Stimulated activated naive B cell treated with anti-CD40 and anti-IgM and Interleukin-4, amounts not matched to agents 10 μg/mL and 1 μg/mL and 100 μg/mL, for 72 hours (primary cell): ENCODE data around the gene MAPKAP1.

ENCODE experiments used
- ATAC-seq, 2 donors: fragments of 150-1000 bp; cut with Tn5 transposase; replicated peaks; 2 replicates each; pipeline ENCODE4 v1.10.0; 2021; ENCODE audit warnings: moderate library complexity in 1 of 2
- DNase-seq: peaks from one replicate; pipeline ENCODE4 v3.0.0; 2021
- H3K27ac Mint-ChIP-seq: one replicate; pipeline ENCODE4 v1.8.0; 2022; ENCODE audit warnings: mild to moderate bottlenecking, mixed read lengths
- H3K27me3 Mint-ChIP-seq, 2 donors: one replicate each; pipeline ENCODE4 v1.8.0; 2022; ENCODE audit warnings: mixed read lengths in 2 of 2
- H3K36me3 Mint-ChIP-seq, 2 donors: one replicate each; pipeline ENCODE4 v1.8.0; 2022; ENCODE audit warnings: mixed read lengths in 2 of 2, mild to moderate bottlenecking in 1 of 2
- H3K4me1 Mint-ChIP-seq, 2 donors: one replicate each; pipeline ENCODE4 v1.8.0; 2022; ENCODE audit warnings: mixed read lengths in 2 of 2, mild to moderate bottlenecking in 1 of 2
- H3K4me3 Mint-ChIP-seq, 2 donors: one replicate each; pipeline ENCODE4 v1.8.0; 2022; ENCODE audit warnings: mild to moderate bottlenecking in 2 of 2, mixed read lengths in 2 of 2, moderate library complexity in 1 of 2
- H3K9me3 Mint-ChIP-seq, 2 donors: one replicate each; pipeline ENCODE4 v1.8.0; 2022; ENCODE audit warnings: mixed read lengths in 2 of 2, mild to moderate bottlenecking in 1 of 2

Gene MAPKAP1

GRCh38 chr9:125679597-125680189 is 27.3 kb downstream of the MAPKAP1 start:
- Mint-ChIP-seq H3K9me3 (no peaks in the 10 kb centered on the region), H3K4me3 (no peak overlapping the region), H3K27me3 (no peaks in the 10 kb centered on the region), H3K36me3 (peaks cover 14 to 30% of the 10 kb centered on the region in 2 donors), H3K4me1 (peaks cover 18 to 53% of the 10 kb centered on the region in 2 donors), H3K27ac (no peak overlapping the region)
- DNase-seq (no peak), ATAC-seq (peak in 1 of 2 donors; percentile 71)

- no peak for ATAC-seq
- no peak overlapping the region for H3K27ac Mint-ChIP-seq
Measured at GRCh38 chr9:125674981-125675973, 31.7 kb downstream of the MAPKAP1 start.

GRCh38 chr9:125672876-125673275 is 34.1 kb downstream of the MAPKAP1 start:
- no peaks in the 10 kb centered on the region for H3K27me3 Mint-ChIP-seq
- H3K4me3 Mint-ChIP-seq: no peak overlapping the region
- peaks cover 14 to 31% of the 10 kb centered on the region in 2 donors for H3K36me3 Mint-ChIP-seq
- DNase-seq: no peak
- no peak for ATAC-seq
- H3K4me1 Mint-ChIP-seq: peaks cover 7 to 12% of the 10 kb centered on the region in 2 donors
- H3K27ac Mint-ChIP-seq: no peak overlapping the region
- no peaks in the 10 kb centered on the region for H3K9me3 Mint-ChIP-seq

More at GRCh38 chr9:125674981-125675973, 31.7 kb downstream of the MAPKAP1 start:
- no peak overlapping the region for H3K4me3 Mint-ChIP-seq
- peaks cover 18% of the 10 kb centered on the region in 2 donors for H3K4me1 Mint-ChIP-seq
- H3K36me3 Mint-ChIP-seq: peaks cover 14 to 34% of the 10 kb centered on the region in 2 donors
- no peaks in the 10 kb centered on the region for H3K27me3 Mint-ChIP-seq
- H3K9me3 Mint-ChIP-seq: no peaks in the 10 kb centered on the region
- DNase-seq: no peak

GRCh38 chr9:125663127-125663526 is 43.9 kb downstream of the MAPKAP1 start:
- Mint-ChIP-seq H3K27ac (peak overlapping the region; percentile 59), H3K4me3 (no peak overlapping the region), H3K4me1 (peaks cover 7 to 25% of the 10 kb centered on the region in 2 donors), H3K36me3 (peaks cover 26 to 41% of the 10 kb centered on the region in 2 donors), H3K9me3 (no peaks in the 10 kb centered on the region), H3K27me3 (no peaks in the 10 kb centered on the region)
- ATAC-seq: peak; percentile 42 to 59
- no peak for DNase-seq

GRCh38 chr9:125660557-125660956 is 46.5 kb downstream of the MAPKAP1 start:
- Mint-ChIP-seq H3K27ac (no peak overlapping the region), H3K4me1 (peaks cover 18 to 30% of the 10 kb centered on the region in 2 donors), H3K9me3 (no peaks in the 10 kb centered on the region), H3K36me3 (peaks cover 25 to 40% of the 10 kb centered on the region in 2 donors), H3K4me3 (no peak overlapping the region), H3K27me3 (no peaks in the 10 kb centered on the region)
- no peak for ATAC-seq
- no peak for DNase-seq

GRCh38 chr9:125659954-125660353 is 47.1 kb downstream of the MAPKAP1 start:
- peaks cover 21 to 35% of the 10 kb centered on the region in 2 donors for H3K36me3 Mint-ChIP-seq

GRCh38 chr9:125659201-125659840 is 47.7 kb downstream of the MAPKAP1 start:
- Mint-ChIP-seq H3K27me3 (no peaks in the 10 kb centered on the region), H3K36me3 (peaks cover 21 to 38% of the 10 kb centered on the region in 2 donors), H3K9me3 (no peaks in the 10 kb centered on the region), H3K27ac (no peak overlapping the region), H3K4me3 (no peak overlapping the region), H3K4me1 (peaks cover 16 to 26% of the 10 kb centered on the region in 2 donors)
- ATAC-seq (peak in 1 of 2 donors; percentile 26), DNase-seq (no peak)

More at GRCh38 chr9:125659954-125660353, 47.1 kb downstream of the MAPKAP1 start:
- Mint-ChIP-seq H3K27ac (no peak overlapping the region), H3K4me1 (peaks cover 16 to 25% of the 10 kb centered on the region in 2 donors), H3K9me3 (no peaks in the 10 kb centered on the region), H3K27me3 (no peaks in the 10 kb centered on the region), H3K4me3 (no peak overlapping the region)
- DNase-seq (peak; percentile 43), ATAC-seq (peak; percentile 83 to 92)

- no peak for ATAC-seq
- H3K4me3 Mint-ChIP-seq: no peak overlapping the region
- H3K27me3 Mint-ChIP-seq: no peaks in the 10 kb centered on the region
- no peak for DNase-seq
- peaks cover 24 to 43% of the 10 kb centered on the region in 2 donors for H3K4me1 Mint-ChIP-seq
- H3K27ac Mint-ChIP-seq: no peak overlapping the region
- peaks cover 18 to 37% of the 10 kb centered on the region in 2 donors for H3K36me3 Mint-ChIP-seq
- H3K9me3 Mint-ChIP-seq: no peaks in the 10 kb centered on the region
Measured at GRCh38 chr9:125656560-125656959, 50.4 kb downstream of the MAPKAP1 start.

- DNase-seq: no peak
- ATAC-seq: no peak
- H3K4me1 Mint-ChIP-seq: peaks cover 27 to 50% of the 10 kb centered on the region in 2 donors
- no peak overlapping the region for H3K4me3 Mint-ChIP-seq
- H3K27me3 Mint-ChIP-seq: no peaks in the 10 kb centered on the region
- H3K27ac Mint-ChIP-seq: no peak overlapping the region
- H3K36me3 Mint-ChIP-seq: peaks cover 18 to 37% of the 10 kb centered on the region in 2 donors
- no peaks in the 10 kb centered on the region for H3K9me3 Mint-ChIP-seq
Measured at GRCh38 chr9:125655691-125656410, 51.2 kb downstream of the MAPKAP1 start.

GRCh38 chr9:125655066-125655633 is 51.9 kb downstream of the MAPKAP1 start:
- Mint-ChIP-seq H3K4me3 (no peak overlapping the region), H3K36me3 (peaks cover 19 to 41% of the 10 kb centered on the region in 2 donors), H3K9me3 (no peaks in the 10 kb centered on the region), H3K27me3 (no peaks in the 10 kb centered on the region), H3K4me1 (peaks cover 34 to 57% of the 10 kb centered on the region in 2 donors), H3K27ac (no peak overlapping the region)
- DNase-seq (no peak), ATAC-seq (no peak)

GRCh38 chr9:125654121-125654520 is 52.9 kb downstream of the MAPKAP1 start:
- Mint-ChIP-seq H3K27me3 (no peaks in the 10 kb centered on the region), H3K4me3 (no peak overlapping the region), H3K36me3 (peaks cover 24 to 47% of the 10 kb centered on the region in 2 donors), H3K4me1 (peaks cover 42 to 68% of the 10 kb centered on the region in 2 donors), H3K27ac (no peak overlapping the region), H3K9me3 (no peaks in the 10 kb centered on the region)
- DNase-seq: no peak
- no peak for ATAC-seq

GRCh38 chr9:125653325-125653724 is 53.7 kb downstream of the MAPKAP1 start:
- no peak overlapping the region for H3K27ac Mint-ChIP-seq
- ATAC-seq: no peak
- H3K4me1 Mint-ChIP-seq: peaks cover 47 to 76% of the 10 kb centered on the region in 2 donors
- no peak overlapping the region for H3K4me3 Mint-ChIP-seq
- H3K36me3 Mint-ChIP-seq: peaks cover 26 to 51% of the 10 kb centered on the region in 2 donors
- H3K9me3 Mint-ChIP-seq: no peaks in the 10 kb centered on the region
- no peaks in the 10 kb centered on the region for H3K27me3 Mint-ChIP-seq
- no peak for DNase-seq

- ATAC-seq (no peak), DNase-seq (no peak)
- Mint-ChIP-seq H3K27ac (peak overlapping the region; percentile 25), H3K36me3 (peaks cover 28 to 51% of the 10 kb centered on the region in 2 donors), H3K27me3 (no peaks in the 10 kb centered on the region), H3K4me1 (peaks cover 47 to 77% of the 10 kb centered on the region in 2 donors), H3K4me3 (no peak overlapping the region), H3K9me3 (no peaks in the 10 kb centered on the region)
Measured at GRCh38 chr9:125652759-125653158, 54.2 kb downstream of the MAPKAP1 start.
